WTC11 (cell line): ENCODE results near the gene TNS2. TPM values are rescaled to one million over a fixed set of nuclear protein-coding genes. Genes with fewer than 3 reads are reported as not detected.

ENCODE experiments used
- ATAC-seq: fragments of 200-7000 bp; cut with Tn5 transposase; 2 replicates; pipeline ENCODE4 v1.10.0; 2021; ENCODE audit warnings: mild to moderate bottlenecking, moderate library complexity
- CTCF ChIA-PET: fragments of 300-600 bp; sonication (Branson Sonifier 250); formaldehyde crosslinking; loops from one replicate; lab custom pipeline; 2021; ENCODE audit warnings: antibody characterized with exemption; lab: Charles Lee
- POLR2A ChIA-PET: fragments of 350-600 bp; sonication (Branson Sonifier 250); formaldehyde crosslinking; loops from one replicate; lab custom pipeline; 2021; ENCODE audit warnings: antibody characterized with exemption; lab: Charles Lee
- DNase-seq: peaks from one replicate; pipeline ENCODE4 v3.0.0; 2021; ENCODE audit warnings: low spot score
- H3K27ac Mint-ChIP-seq: 2 replicates; pipeline ENCODE4 v1.8.0; 2021; ENCODE audit warnings: mixed read lengths
- H3K27me3 Mint-ChIP-seq: 2 replicates; pipeline ENCODE4 v1.8.0; 2021; ENCODE audit warnings: low read depth, mild to moderate bottlenecking, moderate library complexity, mixed read lengths
- H3K36me3 Mint-ChIP-seq: 2 replicates; pipeline ENCODE4 v1.8.0; 2021; ENCODE audit warnings: mixed read lengths
- H3K4me1 Mint-ChIP-seq: 2 replicates; pipeline ENCODE4 v1.8.0; 2022; ENCODE audit warnings: mixed read lengths
- H3K4me3 Mint-ChIP-seq: 2 replicates; pipeline ENCODE4 v1.8.0; 2021; ENCODE audit warnings: mild to moderate bottlenecking, moderate library complexity, mixed read lengths
- H3K9me3 Mint-ChIP-seq: 2 replicates; pipeline ENCODE4 v1.8.0; 2021; ENCODE audit warnings: mixed read lengths
- AFF4 ChIP-seq: sonication (generic); formaldehyde crosslinking; IDR thresholded peaks from 2 replicates; pipeline ENCODE4 v1.8.1; 2023; ENCODE audit warnings: mild to moderate bottlenecking, missing genetic modification reagents, borderline replicate concordance
- E2F5 ChIP-seq: sonication (generic); formaldehyde crosslinking; IDR thresholded peaks from 2 replicates; pipeline ENCODE4 v1.8.1; 2022; ENCODE audit warnings: mild to moderate bottlenecking, moderate library complexity, missing genetic modification reagents
- FOXK1 ChIP-seq: sonication (generic); formaldehyde crosslinking; IDR thresholded peaks from 2 replicates; pipeline ENCODE4 v1.8.0; 2022; ENCODE audit warnings: mild to moderate bottlenecking, moderate library complexity, missing genetic modification reagents
- FOXP1 ChIP-seq: sonication (generic); formaldehyde crosslinking; IDR thresholded peaks from 2 replicates; pipeline ENCODE4 v1.8.0; 2022; ENCODE audit warnings: missing genetic modification reagents, mild to moderate bottlenecking, moderate library complexity, borderline replicate concordance
- GTF2I ChIP-seq: fragments of 250-450 bp; sonication (Bioruptor Pico); conservative IDR thresholded peaks from 2 replicates; pipeline ENCODE4 v1.4.0; 2021; ENCODE audit warnings: mild to moderate bottlenecking
- HMGA2 ChIP-seq: fragments of 250-450 bp; sonication (Bioruptor Pico); IDR thresholded peaks from 2 replicates; pipeline ENCODE4 v1.4.0; 2021; ENCODE audit warnings: mild to moderate bottlenecking, moderate library complexity
- IRF2 ChIP-seq: sonication (generic); formaldehyde crosslinking; IDR thresholded peaks from 2 replicates; pipeline ENCODE4 v1.8.0; 2022; ENCODE audit warnings: low read depth, missing genetic modification reagents, borderline replicate concordance
- MLX ChIP-seq: sonication (generic); formaldehyde crosslinking; IDR thresholded peaks from 2 replicates; pipeline ENCODE4 v1.8.1; 2023; ENCODE audit warnings: mild to moderate bottlenecking, missing genetic modification reagents, moderate library complexity
- MYBL2 ChIP-seq: sonication (generic); formaldehyde crosslinking; IDR thresholded peaks from 2 replicates; pipeline ENCODE4 v1.8.1; 2023; ENCODE audit warnings: mild to moderate bottlenecking, moderate library complexity, missing genetic modification reagents
- NFYB ChIP-seq: sonication (generic); formaldehyde crosslinking; conservative IDR thresholded peaks from 2 replicates; pipeline ENCODE4 v1.8.0; 2022; ENCODE audit warnings: low read depth, missing genetic modification reagents
- NR2C2 ChIP-seq: sonication (generic); formaldehyde crosslinking; IDR thresholded peaks from 2 replicates; pipeline ENCODE4 v1.8.0; 2022; ENCODE audit warnings: mild to moderate bottlenecking, missing genetic modification reagents
- PREB ChIP-seq: sonication (generic); formaldehyde crosslinking; IDR thresholded peaks from 2 replicates; pipeline ENCODE4 v1.8.1; 2022; ENCODE audit warnings: mild to moderate bottlenecking, missing genetic modification reagents, moderate library complexity, borderline replicate concordance
- PRRX2 ChIP-seq: fragments of 250-450 bp; sonication (Bioruptor Pico); IDR thresholded peaks from 2 replicates; pipeline ENCODE4 v1.8.0; 2021; ENCODE audit warnings: mild to moderate bottlenecking
- SMAD3 ChIP-seq: sonication (generic); formaldehyde crosslinking; IDR thresholded peaks from 2 replicates; pipeline ENCODE4 v1.8.0; 2022; ENCODE audit warnings: missing genetic modification reagents, mild to moderate bottlenecking, borderline replicate concordance
- SMAD4 ChIP-seq: sonication (generic); formaldehyde crosslinking; IDR thresholded peaks from 2 replicates; pipeline ENCODE4 v1.8.0; 2022; ENCODE audit warnings: mild to moderate bottlenecking, missing genetic modification reagents
- STAT6 ChIP-seq: sonication (generic); formaldehyde crosslinking; conservative IDR thresholded peaks from 2 replicates; pipeline ENCODE4 v1.8.1; 2023; ENCODE audit warnings: mild to moderate bottlenecking, low read depth, missing genetic modification reagents, moderate library complexity
- TEAD4 ChIP-seq: sonication (generic); formaldehyde crosslinking; IDR thresholded peaks from 2 replicates; pipeline ENCODE4 v1.8.0; 2022; ENCODE audit warnings: mild to moderate bottlenecking, missing genetic modification reagents
- TP53 ChIP-seq: sonication (generic); formaldehyde crosslinking; IDR thresholded peaks from 2 replicates; pipeline ENCODE4 v1.8.1; 2023; ENCODE audit warnings: mild to moderate bottlenecking, missing genetic modification reagents
- ZBTB43 ChIP-seq: sonication (generic); formaldehyde crosslinking; IDR thresholded peaks from 2 replicates; pipeline ENCODE4 v1.8.1; 2023; ENCODE audit warnings: mild to moderate bottlenecking, missing genetic modification reagents
- ZNF121 ChIP-seq: sonication (generic); formaldehyde crosslinking; IDR thresholded peaks from 2 replicates; pipeline ENCODE4 v1.8.0; 2023; ENCODE audit warnings: missing genetic modification reagents
- ZNF281 ChIP-seq: sonication (generic); formaldehyde crosslinking; IDR thresholded peaks from 2 replicates; pipeline ENCODE4 v1.8.0; 2023; ENCODE audit warnings: mild to moderate bottlenecking, missing genetic modification reagents
- total RNA-seq: library from RNA; stranded (reverse); gene quantifications from 3 replicates; pipeline ENCODE4 v1.2.3, GENCODE V29; 2021

Gene TNS2
- total RNA-seq, 1 experiment from 2014 or later: 7.7 TPM

GRCh38 chr12:53079226-53080117 lies 29.6 kb downstream of the TNS2 start, which contains the start of gene SPRYD3 (continued):
- peak; percentile 62; the same call in 1 of the 2 replicates for TF ChIP-seq SMAD3
- TF ChIP-seq IRF2 (CRISPR knock-in tag): no peak
- peak; percentile 31; the same call in 1 of the 2 replicates for TF ChIP-seq NR2C2 (CRISPR knock-in tag)
- TF ChIP-seq MYBL2 (CRISPR knock-in tag): no peak; the same call in 1 of the 2 replicates
- no peak for TF ChIP-seq ZNF121 (CRISPR knock-in tag)
- no peak for TF ChIP-seq HMGA2 (CRISPR knock-in tag)
- TF ChIP-seq MLX (CRISPR knock-in tag): no peak
- TF ChIP-seq NFYB (CRISPR knock-in tag): peak; percentile 100
- peak; percentile 51; the same call in 1 of the 2 replicates for TF ChIP-seq FOXP1
- peak; percentile 62; the same call in 1 of the 2 replicates for TF ChIP-seq FOXK1 (CRISPR knock-in tag)
- 0 out of 2 replicates have a peak, but pooled peaks have one; percentile 22 for TF ChIP-seq E2F5 (CRISPR knock-in tag)
- TF ChIP-seq PRRX2 (CRISPR knock-in tag): no peak
- TF ChIP-seq AFF4 (CRISPR knock-in tag): no peak
- TF ChIP-seq GTF2I: no peak
- TF ChIP-seq TEAD4 (CRISPR knock-in tag): no peak
- no peak for TF ChIP-seq PREB
- no peak for TF ChIP-seq ZBTB43 (CRISPR knock-in tag)

- no peaks in the 10 kb centered on the region for H3K36me3 Mint-ChIP-seq
- no peaks in the 10 kb centered on the region for H3K9me3 Mint-ChIP-seq
- ChIA-PET POLR2A (no interaction called here), CTCF (interaction anchor here (2.6 kb wide), 1 partner anchor 16 kb away, joined by 13 read pairs; the partner anchor contains the start of gene IGFBP6)
- no peak overlapping the region for H3K4me3 Mint-ChIP-seq
- no peak for DNase-seq
- no peak overlapping the region for H3K27ac Mint-ChIP-seq
- peaks cover 68% of the 10 kb centered on the region for H3K27me3 Mint-ChIP-seq
- no peak for ATAC-seq
- peaks cover 9% of the 10 kb centered on the region for H3K4me1 Mint-ChIP-seq
- TF ChIP-seq ZNF281 (CRISPR knock-in tag) (no peak), STAT6 (CRISPR knock-in tag) (no peak), TP53 (CRISPR knock-in tag) (no peak), SMAD4 (CRISPR knock-in tag) (no peak)
These were observed 32.8 kb downstream of the TNS2 start for GRCh38 chr12:53082637-53083175.
